ENCODE data around the gene RAB7B. TPM values are rescaled to one million over a fixed set of nuclear protein-coding genes. Genes with fewer than 3 reads are reported as not detected.

RAB7B gene
- total and polyA plus RNA-seq, 12 donors, result 0.17 to 3.5 (median 0.82) TPM

DNA sequence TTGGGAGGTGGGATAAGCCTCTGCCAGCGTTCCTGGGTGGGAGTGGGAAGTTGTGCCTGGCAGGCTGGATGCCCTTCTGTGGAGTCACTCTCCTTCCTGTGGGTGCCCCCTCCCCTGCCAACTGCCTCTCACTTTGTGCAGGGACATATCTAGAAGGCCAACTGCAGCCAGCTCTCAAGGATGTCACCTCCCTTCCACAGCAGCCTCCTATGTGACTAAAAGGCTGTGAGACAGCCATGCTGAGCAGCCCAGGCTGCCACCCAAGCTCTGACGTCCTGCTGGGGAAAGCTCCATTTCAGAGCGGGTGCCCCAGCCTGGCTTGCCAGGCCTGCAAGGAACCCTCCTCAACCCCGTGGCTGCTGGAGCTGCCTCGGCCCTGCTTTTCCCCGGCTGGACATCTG lies 40.4 kb downstream of the RAB7B start:
- Histone ChIP-seq H3K36me3 (replicated peaks in 1 of 2) (no peaks in the 10 kb centered on the region), H3K4me1 (replicated peaks in 1 of 2) (peaks cover 0 to 5% of the 10 kb centered on the region in 2 donors), H3K27ac (no peak overlapping the region), H3K9me3 (replicated peaks in 1 of 3) (no peaks in the 10 kb centered on the region), H3K27me3 (peaks cover 4% of the 10 kb centered on the region), H3K4me3 (no peak overlapping the region)
- WGBS, 4 donors, result 69 to 79% (median 76%) methylated on average over 6 of the region's 6 CpGs
- intact Hi-C loops (cut with DNase I), result no loop called here
- DNase-seq, result no peak
- TF ChIP-seq POLR2A (IDR thresholded peaks at IDR 0.05) (no peak), CTCF (IDR thresholded peaks at IDR 0.05) (no peak)

DNA sequence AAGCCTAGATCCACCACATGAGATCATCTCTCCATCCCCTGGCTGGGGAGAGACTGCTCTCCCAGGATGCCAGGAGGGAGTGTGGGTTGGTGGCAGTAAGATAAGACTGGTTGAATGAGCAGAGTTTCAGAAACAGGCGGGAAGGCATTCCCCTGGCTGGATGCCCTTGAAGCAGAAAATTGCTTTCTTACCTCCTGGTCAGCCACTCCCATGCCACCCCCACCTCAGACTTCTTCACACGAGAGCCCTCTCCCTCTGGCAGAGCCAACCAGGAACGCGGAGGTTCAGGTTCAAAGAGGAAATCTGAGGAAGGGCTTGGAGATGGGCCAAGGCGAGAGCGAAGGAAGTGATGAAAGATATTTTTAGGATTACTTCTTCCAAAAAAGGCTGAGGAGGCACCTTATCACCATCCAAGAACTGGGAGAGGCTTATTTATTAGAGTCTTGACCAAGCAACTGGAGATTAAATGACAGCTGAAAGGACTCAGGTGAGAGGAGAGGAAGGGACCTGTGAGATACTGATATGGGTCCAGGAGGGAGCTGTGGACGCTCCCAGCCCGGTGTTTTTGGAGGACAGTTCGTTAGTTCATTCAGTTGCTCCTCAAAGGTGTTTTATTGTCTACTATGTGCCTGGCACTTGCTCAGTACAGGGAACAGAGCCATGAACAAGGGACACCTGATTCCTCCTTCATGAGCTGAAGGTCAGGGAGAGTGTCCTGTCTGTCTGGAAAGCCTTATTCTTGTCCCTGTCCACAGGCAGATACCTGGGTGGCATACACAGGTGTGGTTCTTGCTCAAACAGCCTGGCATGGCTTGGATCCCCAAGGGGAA lies 41.0 kb downstream of the RAB7B start:
- no peak overlapping the region for H3K4me3 ChIP-seq
- WGBS, 4 donors, result 62 to 73% (median 67%) methylated on average over 9 of the region's 9 CpGs
- intact Hi-C loops (cut with DNase I), result no loop called here
- H3K9me3 ChIP-seq (replicated peaks in 1 of 3), result no peaks in the 10 kb centered on the region
- TF ChIP-seq POLR2A (IDR thresholded peaks at IDR 0.05) (no peak), CTCF (IDR thresholded peaks at IDR 0.05) (no peak)
- peaks cover 4% of the 10 kb centered on the region for H3K27me3 ChIP-seq
- H3K27ac ChIP-seq, result no peak overlapping the region
- DNase-seq, result peak in 2 of 7 donors; percentile 28 to 61
- H3K4me1 ChIP-seq (replicated peaks in 1 of 2), result peaks cover 0 to 5% of the 10 kb centered on the region in 2 donors
- H3K36me3 ChIP-seq (replicated peaks in 1 of 2), result no peaks in the 10 kb centered on the region

- 35 to 54% (median 44%) methylated on average over 2 of the region's 2 CpGs for WGBS, 4 donors
- intact Hi-C loops (cut with DNase I), result no loop called here
- peak in 1 of 7 donors; percentile 27 for DNase-seq
- TF ChIP-seq POLR2A (IDR thresholded peaks at IDR 0.05) (no peak), CTCF (IDR thresholded peaks at IDR 0.05) (no peak)
- Histone ChIP-seq H3K4me3 (no peak overlapping the region), H3K36me3 (replicated peaks in 1 of 2) (no peaks in the 10 kb centered on the region), H3K27ac (no peak overlapping the region), H3K9me3 (replicated peaks in 1 of 3) (no peaks in the 10 kb centered on the region), H3K4me1 (replicated peaks in 1 of 2) (peaks cover 0 to 5% of the 10 kb centered on the region in 2 donors), H3K27me3 (peaks cover 4% of the 10 kb centered on the region)
Observed at GRCh38 chr1:205961405-205961804, 41.8 kb downstream of the RAB7B start.

DNA sequence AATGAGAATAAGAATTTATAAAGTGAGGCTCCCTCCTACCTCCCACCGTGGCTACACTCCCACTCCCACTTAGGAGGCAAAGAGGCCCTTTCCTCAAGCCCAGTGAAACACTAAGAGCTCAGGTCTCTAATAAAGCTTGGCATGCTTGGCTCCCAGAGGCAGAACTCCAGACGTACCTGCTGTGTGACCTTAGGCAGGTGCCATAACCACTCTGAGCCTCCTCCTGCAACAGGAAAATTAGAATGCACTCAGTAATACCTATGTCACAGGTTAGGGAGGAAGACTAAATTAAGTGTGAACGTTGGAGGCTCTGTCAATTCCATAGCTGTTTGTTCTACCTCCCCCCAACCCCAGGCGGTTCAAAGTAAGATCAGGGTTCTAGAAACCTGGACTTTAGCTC lies 43.4 kb downstream of the RAB7B start:
- DNase-seq, result no peak
- intact Hi-C loops (cut with DNase I), result no loop called here
- Histone ChIP-seq H3K36me3 (replicated peaks in 1 of 2) (no peaks in the 10 kb centered on the region), H3K4me3 (no peak overlapping the region), H3K4me1 (replicated peaks in 1 of 2) (peaks cover 0 to 5% of the 10 kb centered on the region in 2 donors), H3K27me3 (peaks cover 4% of the 10 kb centered on the region), H3K27ac (no peak overlapping the region), H3K9me3 (replicated peaks in 1 of 3) (no peaks in the 10 kb centered on the region)
- TF ChIP-seq POLR2A (IDR thresholded peaks at IDR 0.05) (no peak), CTCF (IDR thresholded peaks at IDR 0.05) (no peak)
- WGBS, 4 donors, result 69 to 80% (median 77%) methylated on average over 2 to 4 of the region's 4 CpGs
